NCI-H2081 treated with DMSO at 0.1 percent for 48 hours (cell line): ENCODE results near the gene PRKD2.
"Not testable (repeated sequence)": the region's sequence is repeated elsewhere in the genome, so short reads cannot be mapped to it uniquely, and the experiment has no call there.

Source experiments
- DNase-seq: peaks from one replicate; lab custom pipeline; 2025; lab: John Stamatoyannopoulos, UW

Gene PRKD2

GRCh38 chr19:46717034-46717715 lies at the start of gene PRKD2:
Gene PRKD2, minus strand, starts transcription at chr19:46717114. Its CDS starts 744 bp downstream, at chr19:46716370.
- no peak for DNase-seq

GRCh38 chr19:46764817-46765291 lies 47.9 kb upstream of the PRKD2 start:
- DNase-seq = no peak

DNA sequence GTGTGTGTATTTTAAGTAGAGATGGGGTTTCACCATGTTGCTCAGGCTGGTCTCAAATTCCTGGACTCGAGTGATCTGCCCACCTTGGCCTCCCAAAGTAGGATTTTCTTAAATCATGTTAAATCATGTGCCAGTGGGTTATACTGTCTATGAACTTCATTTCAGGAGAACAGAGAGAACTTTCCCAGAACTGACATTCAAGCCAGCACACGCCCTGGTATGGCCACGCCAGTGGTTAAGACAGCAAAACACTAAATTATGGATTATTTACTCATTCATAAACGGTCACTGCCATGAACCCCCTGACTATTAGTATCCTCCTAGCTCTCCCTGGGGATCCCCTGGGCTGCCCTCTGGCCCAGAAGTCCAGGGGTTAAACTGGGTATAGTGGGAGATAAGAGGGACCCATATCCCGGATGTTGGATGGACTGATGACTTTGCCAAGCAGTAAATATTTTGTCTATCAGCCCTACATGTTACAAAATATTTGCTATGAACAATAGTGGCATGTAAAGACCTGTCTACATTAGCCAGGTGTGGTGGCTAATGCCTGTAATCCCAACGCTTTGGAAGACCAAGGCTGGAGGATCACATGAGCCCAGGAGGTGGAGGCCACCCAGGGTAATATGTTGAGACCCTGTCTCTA lies 45.5 kb upstream of the PRKD2 start:
- no peak for DNase-seq

- no peak for DNase-seq
Measured at GRCh38 chr19:46761418-46761831, 44.5 kb upstream of the PRKD2 start.

DNA sequence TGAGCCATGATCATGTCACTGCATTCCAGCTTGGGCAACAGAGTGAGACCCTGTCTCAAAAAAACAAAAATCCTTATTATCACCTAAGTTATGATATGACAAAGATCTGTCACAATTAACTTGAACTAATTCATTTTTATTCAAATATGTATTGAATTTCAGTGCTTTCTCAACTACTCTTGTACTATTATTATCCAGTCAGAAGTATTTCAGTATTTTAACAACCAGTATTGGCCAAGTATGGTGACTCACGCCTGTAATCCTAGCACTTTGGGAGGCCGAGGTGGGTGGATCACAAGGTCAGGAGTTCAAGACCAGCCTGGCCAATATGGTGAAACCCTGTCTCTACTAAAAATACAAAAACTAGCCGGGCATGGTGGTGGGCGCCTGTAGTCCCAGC lies 44.0 kb upstream of the PRKD2 start:
- DNase-seq = not testable (repeated sequence)

DNA sequence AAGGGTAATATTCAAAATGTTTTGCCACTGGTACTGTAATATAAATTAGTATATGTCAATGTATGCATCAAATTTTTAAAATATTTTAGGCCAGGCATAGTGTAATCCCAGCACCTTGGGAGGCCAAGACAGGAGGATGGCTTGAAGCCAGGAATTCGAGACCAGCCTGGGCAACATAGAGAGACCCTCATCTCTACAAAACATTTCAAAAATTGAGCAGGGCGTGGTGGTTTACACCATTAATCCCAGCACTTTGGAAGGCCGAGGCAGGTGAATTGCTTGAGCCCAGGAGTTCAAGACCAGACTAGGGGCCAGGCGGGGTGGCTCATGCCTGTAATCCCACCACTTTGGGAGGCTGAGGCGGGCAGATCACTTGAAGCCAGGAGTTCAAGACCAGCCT lies 43.4 kb upstream of the PRKD2 start:
- DNase-seq = no peak

DNA sequence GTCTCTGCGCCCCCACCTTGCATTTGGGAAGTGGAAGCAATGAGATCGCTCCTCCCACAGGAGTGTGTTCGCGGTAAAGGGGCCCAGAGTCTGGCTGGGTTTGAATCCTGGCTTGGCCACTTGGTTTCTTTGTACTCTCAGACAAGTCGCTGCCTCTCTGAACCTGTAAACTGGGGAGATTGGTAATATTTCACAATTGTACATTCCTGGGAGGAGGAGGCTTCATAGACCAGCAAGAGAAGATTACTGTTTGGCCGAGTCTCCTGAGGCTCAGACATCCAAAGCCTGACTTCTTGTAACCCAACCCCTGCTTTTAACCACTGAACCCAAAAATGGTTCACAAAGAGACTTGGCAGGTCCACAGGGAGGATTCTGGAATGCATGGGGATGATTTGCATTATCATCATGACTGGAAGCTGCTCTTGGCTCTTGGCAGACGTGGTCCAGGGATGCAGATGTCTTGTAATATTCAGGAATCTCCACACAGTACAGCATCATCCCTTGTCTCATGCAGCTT lies 43.0 kb upstream of the PRKD2 start:
- DNase-seq = no peak

DNA sequence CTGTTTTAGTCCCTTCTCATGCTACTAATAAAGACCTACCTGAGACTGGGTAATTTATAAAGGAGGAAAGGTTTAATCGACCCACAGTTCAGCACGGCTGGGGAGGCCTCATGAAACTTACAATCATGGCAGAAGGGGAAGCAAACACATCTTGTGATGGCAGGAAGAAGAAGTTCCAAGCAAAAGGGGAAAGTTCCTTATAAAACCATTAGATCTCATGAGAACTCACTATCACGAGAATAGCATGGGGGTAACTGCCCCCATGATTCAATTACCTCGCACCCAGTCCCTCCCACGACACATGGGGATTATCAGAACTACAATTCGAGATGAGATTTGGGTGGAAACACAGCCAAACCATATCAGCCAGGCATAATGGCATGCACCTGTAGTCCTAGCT lies 42.3 kb upstream of the PRKD2 start:
- no peak for DNase-seq

GRCh38 chr19:46756544-46756888 lies 39.6 kb upstream of the PRKD2 start:
- no peak for DNase-seq

- no peak for DNase-seq
Measured at GRCh38 chr19:46755853-46756543, 39.1 kb upstream of the PRKD2 start.

DNA sequence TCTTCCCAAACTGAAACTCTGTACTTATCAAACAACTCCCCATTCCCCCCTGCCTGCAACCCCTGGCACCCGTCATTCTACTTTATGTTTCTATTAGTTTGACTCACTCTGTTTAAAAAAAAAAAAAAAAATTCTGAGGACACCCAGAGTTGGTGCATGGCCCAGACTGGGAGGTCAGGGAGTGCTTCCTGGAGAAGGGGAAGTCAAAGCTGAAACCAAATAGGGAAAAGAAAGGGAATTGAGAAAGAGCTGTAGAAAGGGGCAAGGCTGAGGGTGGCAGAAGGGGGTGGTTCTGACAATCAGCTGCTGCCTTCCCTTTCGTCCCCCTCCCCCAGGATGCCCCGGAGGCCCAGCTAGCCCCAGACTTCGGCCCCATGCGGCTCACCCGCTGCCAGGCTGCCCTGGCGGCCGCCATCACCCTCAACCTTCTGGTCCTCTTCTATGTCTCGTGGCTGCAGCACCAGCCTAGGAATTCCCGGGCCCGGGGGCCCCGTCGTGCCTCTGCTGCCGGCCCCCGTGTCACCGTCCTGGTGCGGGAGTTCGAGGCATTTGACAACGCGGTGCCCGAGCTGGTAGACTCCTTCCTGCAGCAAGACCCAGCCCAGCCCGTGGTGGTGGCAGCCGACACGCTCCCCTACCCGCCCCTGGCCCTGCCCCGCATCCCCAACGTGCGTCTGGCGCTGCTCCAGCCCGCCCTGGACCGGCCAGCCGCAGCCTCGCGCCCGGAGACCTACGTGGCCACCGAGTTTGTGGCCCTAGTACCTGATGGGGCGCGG lies 38.4 kb upstream of the PRKD2 start:
- no peak for DNase-seq

DNA sequence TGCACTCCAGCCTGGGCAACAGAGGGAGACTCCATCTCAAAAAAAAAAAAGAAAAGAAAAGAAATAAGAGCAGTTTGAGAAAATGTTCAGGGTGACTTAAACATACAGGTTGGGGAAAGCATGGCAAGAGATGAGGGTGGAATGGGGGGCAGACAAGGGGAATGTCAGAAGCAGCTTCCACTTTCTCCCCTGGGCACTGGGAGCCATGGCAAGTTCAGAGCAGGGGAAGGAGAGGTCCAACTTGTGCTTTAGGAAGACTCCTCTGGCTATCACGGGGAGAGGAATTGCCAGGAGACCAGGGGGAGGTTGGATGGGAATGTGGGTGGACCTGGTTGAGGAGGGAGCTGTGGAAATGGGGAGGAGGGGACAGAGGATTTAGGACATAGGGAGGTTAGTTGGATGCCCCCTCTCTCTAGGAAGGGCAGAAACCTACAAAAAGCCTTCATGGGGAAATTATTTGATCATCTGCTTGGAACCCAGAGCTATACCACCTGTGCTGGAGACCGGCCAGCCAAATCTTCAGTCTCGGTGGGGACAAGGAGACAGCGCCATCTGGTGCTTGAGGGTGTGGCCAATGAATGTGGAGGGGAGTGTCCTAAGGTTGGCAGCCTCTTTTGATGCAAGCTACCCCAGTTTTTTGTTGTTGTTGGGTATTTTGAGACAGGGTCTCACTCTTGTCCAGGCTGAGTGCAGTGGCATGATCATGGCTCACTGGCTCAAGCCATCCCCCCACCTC lies 36.7 kb upstream of the PRKD2 start:
- peak; percentile 44 for DNase-seq

DNA sequence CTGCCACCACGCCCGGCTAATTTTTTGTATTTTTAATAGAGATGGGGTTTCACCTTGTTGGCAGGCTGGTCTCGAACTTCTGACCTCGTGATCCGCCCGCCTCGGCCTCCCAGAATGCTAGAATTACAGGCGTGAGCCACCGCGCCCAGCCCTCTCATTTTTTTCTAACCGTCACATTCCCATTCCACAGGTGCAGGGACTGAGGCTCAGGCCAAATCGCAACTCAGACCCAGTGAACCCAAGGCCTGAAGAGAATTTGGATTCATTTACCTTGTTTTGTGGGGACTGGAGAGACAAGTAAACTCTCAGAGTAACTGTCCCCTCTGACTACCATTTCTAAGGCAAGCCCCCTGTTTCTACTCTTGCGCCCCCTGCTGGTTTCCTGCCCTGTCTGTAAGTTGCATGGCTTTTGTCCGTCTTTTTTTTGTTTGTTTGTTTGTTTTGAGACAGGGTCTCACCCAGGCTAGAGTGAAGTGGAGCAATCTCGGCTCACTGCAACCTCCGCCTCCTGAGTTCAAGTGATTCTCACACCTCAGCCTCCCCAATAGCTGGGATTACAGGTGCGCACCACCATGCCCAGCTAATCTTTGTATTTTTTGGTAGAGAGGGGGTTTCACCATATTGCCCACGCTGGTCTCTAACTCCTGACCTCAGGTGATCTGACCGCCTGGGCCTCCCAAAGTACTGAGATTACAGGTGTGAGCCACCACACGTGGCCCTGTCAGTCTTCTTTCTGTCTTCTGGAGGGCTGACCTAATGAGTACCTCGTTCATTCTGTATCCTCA lies 31.6 kb upstream of the PRKD2 start:
- no peak for DNase-seq

DNA sequence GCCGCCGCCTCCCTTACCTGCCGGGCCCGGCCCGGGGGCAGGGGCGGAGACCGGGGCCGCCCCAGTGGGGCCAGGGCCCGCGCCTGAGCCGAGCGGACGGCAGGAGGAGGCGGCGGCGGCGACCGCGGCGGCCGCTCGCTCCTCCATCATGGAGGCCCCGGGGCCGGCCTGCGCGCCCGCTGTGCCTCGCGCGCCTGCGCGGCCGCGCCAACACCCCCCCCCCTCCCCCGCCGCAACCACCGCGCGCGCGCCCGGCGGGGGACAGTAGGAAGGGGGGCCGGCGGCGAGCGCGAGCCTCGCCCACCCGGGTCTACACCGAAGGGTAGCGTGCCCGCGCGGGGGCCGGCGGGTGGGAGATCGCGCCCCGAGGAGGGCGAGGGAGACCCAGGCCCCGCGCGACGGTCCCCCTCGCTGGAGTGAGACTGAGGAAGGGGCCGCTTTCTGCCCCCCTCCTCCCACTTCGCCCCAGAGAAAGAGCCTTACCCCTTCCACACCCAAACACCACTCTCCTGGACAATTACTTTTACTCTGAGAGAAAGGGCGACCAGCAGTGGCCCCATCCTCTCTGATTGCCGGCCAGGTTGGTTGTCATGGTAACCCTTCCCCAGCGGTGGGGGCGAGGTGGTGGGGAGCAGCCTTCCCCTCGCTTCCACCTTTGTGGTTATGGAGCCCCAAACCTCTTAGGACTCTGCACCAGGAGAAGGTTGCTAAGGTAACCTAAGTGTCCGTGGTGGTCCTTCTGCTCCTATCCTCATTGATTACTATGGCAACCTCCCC lies 29.6 kb upstream of the PRKD2 start, which contains the start of gene STRN4:
Gene STRN4 (minus strand): TSS at position 170 of the 777 bp plus-strand sequence. CDS start 20 bp downstream, at position 150.
- DNase-seq = no peak

- no peak for DNase-seq
Measured at GRCh38 chr19:46745521-46746280, 28.8 kb upstream of the PRKD2 start, which contains the start of gene FKRP. Gene FKRP, plus strand, starts transcription at chr19:46746057. Its CDS starts 9,394 bp downstream, at chr19:46755451.

DNA sequence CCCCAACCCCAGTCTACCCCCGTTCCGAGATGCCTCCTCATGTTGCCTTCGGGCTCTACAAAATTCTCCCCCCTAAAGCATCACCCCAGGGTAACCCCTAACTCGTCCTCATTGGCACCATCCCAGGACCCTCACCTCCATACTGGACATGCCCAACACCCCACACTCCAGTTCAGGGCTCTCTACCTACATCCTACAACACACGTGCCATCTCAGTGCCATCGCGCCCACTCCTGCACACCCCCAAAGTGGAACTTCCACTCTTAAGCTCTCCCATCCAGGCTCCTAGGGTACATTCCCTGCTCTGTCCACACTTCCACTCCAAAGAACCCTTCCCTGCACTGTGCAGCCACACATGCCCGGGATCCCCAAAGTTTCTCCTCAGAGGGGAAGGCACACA lies 28.1 kb upstream of the PRKD2 start:
- DNase-seq = no peak

DNA sequence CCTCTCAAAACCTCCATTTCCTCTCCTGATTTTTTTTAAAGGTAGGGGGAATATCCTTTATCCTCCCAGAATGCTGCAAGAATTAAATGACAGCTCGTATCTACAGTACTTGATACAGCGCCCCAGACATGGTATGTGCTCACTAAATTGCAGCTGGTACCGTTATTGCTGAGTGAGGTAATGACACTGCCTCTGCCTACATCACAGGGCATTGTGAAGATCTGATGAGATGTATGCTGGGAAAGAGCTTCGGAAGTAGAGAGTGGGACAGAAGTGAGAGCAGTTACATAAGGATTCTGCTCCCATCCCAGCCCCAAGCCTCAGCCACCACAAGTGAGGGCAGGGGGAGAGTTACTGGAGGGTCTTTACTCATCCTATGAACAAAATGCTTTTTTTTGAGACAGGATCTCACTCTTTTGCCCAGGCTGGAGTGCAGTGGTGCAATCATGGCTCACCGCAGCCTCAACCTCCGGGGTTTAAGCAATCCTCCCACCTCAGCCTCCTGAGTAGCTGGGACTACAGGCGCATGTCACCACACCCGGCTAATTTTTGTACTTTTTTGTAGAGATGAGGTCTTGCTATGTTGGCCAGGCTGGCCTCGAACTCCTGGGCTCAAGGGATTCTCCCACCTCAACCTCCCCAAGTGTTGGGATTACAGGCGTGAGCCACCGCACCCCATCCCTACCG lies 27.2 kb upstream of the PRKD2 start:
- no peak for DNase-seq

DNA sequence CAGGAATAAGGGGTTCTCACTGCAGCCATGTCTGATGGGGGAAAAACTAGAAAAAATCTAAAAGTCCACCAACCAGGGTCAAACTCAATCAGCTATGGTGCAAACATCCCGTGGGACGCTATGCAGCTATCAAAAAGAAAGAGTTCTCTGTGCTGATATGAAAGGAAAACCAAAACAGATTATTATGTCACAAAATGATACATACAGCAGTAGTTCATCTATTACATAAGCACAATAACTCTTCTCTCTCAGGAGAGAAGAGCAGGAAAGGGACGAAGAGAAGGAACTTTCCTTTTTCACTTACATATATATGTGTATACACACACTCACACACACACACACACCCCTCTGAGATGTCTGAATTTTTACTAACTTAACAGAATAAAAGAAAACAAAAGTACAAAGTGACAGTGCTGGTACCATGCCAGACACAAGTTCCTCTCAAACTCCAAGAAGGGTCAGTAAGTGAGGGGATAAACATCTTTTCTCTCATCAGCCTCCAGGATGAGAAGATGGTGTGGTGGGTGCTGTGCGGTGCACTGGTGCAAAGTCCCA lies 26.1 kb upstream of the PRKD2 start:
- no peak for DNase-seq
